T-helper 2 cell treated with Interferon-gamma antibody and Interleukin-4, amounts not matched to agents 100 ng/mL and 5 ng/mL, for 36 hours (primary cell): ENCODE measurements around the gene SPTBN1. TPM values are rescaled to one million over a fixed set of nuclear protein-coding genes. Genes with fewer than 3 reads are reported as not detected.

Experiments used
- total RNA-seq: library from RNA; stranded (reverse); gene quantifications from 2 replicates; pipeline ENCODE4 v1.2.3, GENCODE V29; 2022

Gene SPTBN1
- total RNA-seq, 1 donor from 2014 or later: 172 TPM

Other genes starting within 250 kb of the SPTBN1 start
- gene TSPYL6, start 200.1 kb upstream of the SPTBN1 start, total RNA-seq: not detected in 2 replicates